Gastrocnemius medialis (tissue), 4 donors: ENCODE data around the gene METTL26. TPM values are rescaled to one million over a fixed set of nuclear protein-coding genes. Genes with fewer than 3 reads are reported as not detected.

ENCODE experiments used
- ATAC-seq, 2 donors: fragments of 150-250 bp; one replicate each; pipeline ENCODE4 v1.9.1; 2016
- DNase-seq, 2 donors: peaks; one replicate each; pipeline ENCODE4 v3.0.0-alpha.2; 2019
- H3K27ac ChIP-seq, 4 donors: fragments of 200-600 bp; sonication (generic); 1 replicate in 1 of 4; 2 replicates in 3 of 4; pipeline ENCODE4 v1.5.1; 2016 to 2018; ENCODE audit warnings: mild to moderate bottlenecking in 2 of 4, moderate library complexity in 1 of 4
- H3K27me3 ChIP-seq, 3 donors: fragments of 200-600 bp; sonication (generic) in 2 of 3; 1 replicate in 1 of 3; 2 replicates in 2 of 3; pipeline versions ENCODE4 v1.5.1 to v1.6.0; 2016 to 2019; ENCODE audit warnings: mild to moderate bottlenecking in 1 of 3, moderate library complexity in 1 of 3
- H3K36me3 ChIP-seq, 2 donors: fragments of 200-600 bp; sonication (generic) in 1 of 2; one replicate each; pipeline ENCODE4 v1.5.1; 2017 to 2018
- H3K4me1 ChIP-seq, 2 donors: fragments of 200-600 bp; sonication (generic) in 1 of 2; one replicate each; pipeline ENCODE4 v1.5.1; 2016 to 2017; ENCODE audit warnings: mild to moderate bottlenecking in 2 of 2
- H3K4me3 ChIP-seq, 4 donors: fragments of 200-600 bp; sonication (generic) in 3 of 4; 1 replicate in 1 of 4; 2 replicates in 3 of 4; pipeline ENCODE4 v1.5.1; 2016 to 2019; ENCODE audit warnings: mild to moderate bottlenecking in 2 of 4
- H3K9me3 ChIP-seq, 3 donors: fragments of 200-600 bp; sonication (generic) in 2 of 3; 1 replicate in 1 of 3; 2 replicates in 2 of 3; pipeline ENCODE4 v1.5.1; 2016 to 2019
- CTCF ChIP-seq, 5 experiments: fragments of 450-650 bp in 3 of 5; fragments of 200-600 bp in 2 of 5; sonication (generic) in 2 of 5; IDR thresholded peaks in 4 of 5; conservative IDR thresholded peaks in 1 of 5; 1 replicate in 4 of 5; 2 replicates in 1 of 5; pipeline ENCODE4 v1.5.1; 2016 to 2019; ENCODE audit warnings: antibody characterized with exemption in 5 of 5, mild to moderate bottlenecking in 3 of 5, moderate library complexity in 3 of 5
- POLR2A ChIP-seq, 2 donors: fragments of 450-650 bp; IDR thresholded peaks; one replicate each; pipeline ENCODE4 v1.6.1; 2017; ENCODE audit warnings: antibody characterized with exemption in 2 of 2, mild to moderate bottlenecking in 2 of 2, moderate library complexity in 2 of 2
- in situ Hi-C, 4 donors: fragments of 200-750 bp; cut with MboI; loops; one replicate each; pipeline versions ENCODE4 v1.15.0 to v1.8.0; 2017; ENCODE audit warnings: low sequenced_read_pairs in 4 of 4
- intact Hi-C: fragments of 100-400 bp; cut with DNase I; formaldehyde crosslinking; loops from one replicate; pipeline ENCODE4 v1.15.1; 2023; ENCODE audit warnings: low total_unique reads
- total RNA-seq, 4 donors: library from RNA; depleted of rRNA; stranded (reverse); fragments of >200 nt; gene quantifications; one replicate each; pipeline versions ENCODE4 v1.1.0 to v1.2.3, GENCODE V29; 2016

METTL26 gene
- total RNA-seq, 4 donors from 2014 or later = 114 to 212 (median 141) TPM

GRCh38 chr16:626787-627453, 9.2 kb downstream of the METTL26 start:
- Histone ChIP-seq H3K9me3 (no peaks in the 10 kb centered on the region), H3K4me3 (no peak overlapping the region), H3K27me3 (no peaks in the 10 kb centered on the region), H3K27ac (peak overlapping the region in 1 of 4 donors; percentile 24), H3K4me1 (peaks cover 11 to 12% of the 10 kb centered on the region in 2 donors), H3K36me3 (peaks cover 0 to 11% of the 10 kb centered on the region in 2 donors)
- TF ChIP-seq POLR2A (IDR thresholded peaks at IDR 0.05) = no peak
- TF ChIP-seq CTCF (IDR thresholded peaks at IDR 0.05 in 4 of 5, conservative IDR thresholded peaks at IDR 0.05 in 1 of 5) = no peak
- in situ Hi-C loops (no loop called here), intact Hi-C loops (no loop called here)
- ATAC-seq (peak; percentile 42 to 56), DNase-seq (peak in 1 of 2 donors; percentile 68)

GRCh38 chr16:625977-626765, 9.9 kb downstream of the METTL26 start:
- Histone ChIP-seq H3K36me3 (peaks cover 0 to 11% of the 10 kb centered on the region in 2 donors), H3K4me1 (peaks cover 11% of the 10 kb centered on the region in 2 donors), H3K27ac (no peak overlapping the region), H3K4me3 (no peak overlapping the region), H3K27me3 (no peaks in the 10 kb centered on the region), H3K9me3 (no peaks in the 10 kb centered on the region)
- TF ChIP-seq CTCF (IDR thresholded peaks at IDR 0.05 in 4 of 5, conservative IDR thresholded peaks at IDR 0.05 in 1 of 5) (no peak), POLR2A (IDR thresholded peaks at IDR 0.05) (no peak)
- in situ Hi-C loops = no loop called here
- ATAC-seq = no peak
- DNase-seq = no peak
- intact Hi-C loops = no loop called here

GRCh38 chr16:625117-625976, 10.8 kb downstream of the METTL26 start:
- H3K4me1 ChIP-seq = peaks cover 6 to 11% of the 10 kb centered on the region in 2 donors
- TF ChIP-seq CTCF (IDR thresholded peaks at IDR 0.05 in 4 of 5, conservative IDR thresholded peaks at IDR 0.05 in 1 of 5) = no peak
- DNase-seq (no peak), ATAC-seq (no peak)
- intact Hi-C loops (no loop called here), in situ Hi-C loops (no loop called here)
- H3K4me3 ChIP-seq = no peak overlapping the region
- no peaks in the 10 kb centered on the region for H3K9me3 ChIP-seq
- H3K27ac ChIP-seq = no peak overlapping the region
- no peaks in the 10 kb centered on the region for H3K27me3 ChIP-seq
- H3K36me3 ChIP-seq = peaks cover 0 to 11% of the 10 kb centered on the region in 2 donors

GRCh38 chr16:624526-625070, 11.5 kb downstream of the METTL26 start:
- DNase-seq (no peak), ATAC-seq (no peak)
- TF ChIP-seq CTCF (IDR thresholded peaks at IDR 0.05 in 4 of 5, conservative IDR thresholded peaks at IDR 0.05 in 1 of 5) (no peak), POLR2A (IDR thresholded peaks at IDR 0.05) (no peak)
- Histone ChIP-seq H3K9me3 (no peaks in the 10 kb centered on the region), H3K4me3 (no peak overlapping the region), H3K36me3 (peaks cover 0 to 11% of the 10 kb centered on the region in 2 donors), H3K27me3 (no peaks in the 10 kb centered on the region), H3K27ac (no peak overlapping the region), H3K4me1 (peaks cover under 1 to 7% of the 10 kb centered on the region in 2 donors)
- intact Hi-C loops = no loop called here
- in situ Hi-C loops = no loop called here
